OCI-LY1 (cell line): ENCODE data around the gene SLCO3A1.

Experiments
- EZH2 ChIP-seq: fragments of 200-600 bp; sonication (generic), shearing (Covaris generic); IDR thresholded peaks from 2 replicates; pipeline ENCODE4 v1.8.0; 2017; ENCODE audit warnings: borderline replicate concordance, mixed run types, mild to moderate bottlenecking, antibody characterized with exemption, low read length, moderate library complexity, mixed read lengths
- TF ChIP-seq, protein P1 (sequence below): fragments of 200-600 bp; sonication (generic), shearing (Covaris generic); IDR thresholded peaks from 2 replicates; pipeline ENCODE4 v1.5.1; 2017; ENCODE audit warnings: mild to moderate bottlenecking, antibody characterized with exemption, low read length, moderate library complexity, mixed read lengths

DNA sequence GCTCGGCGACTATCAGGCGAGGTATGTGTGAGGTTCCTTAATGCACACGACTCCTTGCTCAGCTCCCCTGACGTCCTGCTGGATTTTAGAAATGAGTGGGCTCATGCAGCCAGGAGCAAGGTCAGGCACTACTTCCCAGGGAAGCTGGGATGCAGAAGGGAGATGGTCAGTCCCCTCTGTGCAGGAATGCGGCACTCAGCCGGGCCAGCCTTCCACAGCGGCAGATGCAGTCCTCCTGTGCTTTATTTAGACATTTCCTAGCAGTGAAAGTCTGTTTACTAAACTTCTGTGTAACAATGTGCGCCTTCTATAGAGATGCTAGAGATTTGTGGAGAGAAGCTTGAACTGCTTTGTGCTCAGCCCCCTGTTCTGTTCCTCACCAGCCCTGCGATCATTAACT is 252.1 kb downstream of the SLCO3A1 start:
- TF ChIP-seq, protein P1, sequence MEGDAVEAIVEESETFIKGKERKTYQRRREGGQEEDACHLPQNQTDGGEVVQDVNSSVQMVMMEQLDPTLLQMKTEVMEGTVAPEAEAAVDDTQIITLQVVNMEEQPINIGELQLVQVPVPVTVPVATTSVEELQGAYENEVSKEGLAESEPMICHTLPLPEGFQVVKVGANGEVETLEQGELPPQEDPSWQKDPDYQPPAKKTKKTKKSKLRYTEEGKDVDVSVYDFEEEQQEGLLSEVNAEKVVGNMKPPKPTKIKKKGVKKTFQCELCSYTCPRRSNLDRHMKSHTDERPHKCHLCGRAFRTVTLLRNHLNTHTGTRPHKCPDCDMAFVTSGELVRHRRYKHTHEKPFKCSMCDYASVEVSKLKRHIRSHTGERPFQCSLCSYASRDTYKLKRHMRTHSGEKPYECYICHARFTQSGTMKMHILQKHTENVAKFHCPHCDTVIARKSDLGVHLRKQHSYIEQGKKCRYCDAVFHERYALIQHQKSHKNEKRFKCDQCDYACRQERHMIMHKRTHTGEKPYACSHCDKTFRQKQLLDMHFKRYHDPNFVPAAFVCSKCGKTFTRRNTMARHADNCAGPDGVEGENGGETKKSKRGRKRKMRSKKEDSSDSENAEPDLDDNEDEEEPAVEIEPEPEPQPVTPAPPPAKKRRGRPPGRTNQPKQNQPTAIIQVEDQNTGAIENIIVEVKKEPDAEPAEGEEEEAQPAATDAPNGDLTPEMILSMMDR, result no peak
- TF ChIP-seq EZH2, result no peak
